Retinal pigment epithelial cell (primary cell): ENCODE results near the gene MAP3K8.

Source experiments
- DNase-seq: peaks from one replicate; pipeline ENCODE4 v3.0.0-alpha.2; 2010; ENCODE audit warnings: low read depth
- H3K4me3 ChIP-seq: 2 replicates; pipeline ENCODE4 v1.5.1; 2011; ENCODE audit warnings: mild to moderate bottlenecking, low read length, control low read depth, moderate library complexity
- TF ChIP-seq, protein P1 (sequence below): conservative IDR thresholded peaks from 2 replicates; pipeline ENCODE4 v1.5.1; 2011; ENCODE audit warnings: low read depth, low read length, control low read depth, inconsistent platforms

Gene MAP3K8

GRCh38 chr10:30411263-30411662, 22.7 kb upstream of the MAP3K8 start:
- no peak for DNase-seq
- TF ChIP-seq, protein P1, sequence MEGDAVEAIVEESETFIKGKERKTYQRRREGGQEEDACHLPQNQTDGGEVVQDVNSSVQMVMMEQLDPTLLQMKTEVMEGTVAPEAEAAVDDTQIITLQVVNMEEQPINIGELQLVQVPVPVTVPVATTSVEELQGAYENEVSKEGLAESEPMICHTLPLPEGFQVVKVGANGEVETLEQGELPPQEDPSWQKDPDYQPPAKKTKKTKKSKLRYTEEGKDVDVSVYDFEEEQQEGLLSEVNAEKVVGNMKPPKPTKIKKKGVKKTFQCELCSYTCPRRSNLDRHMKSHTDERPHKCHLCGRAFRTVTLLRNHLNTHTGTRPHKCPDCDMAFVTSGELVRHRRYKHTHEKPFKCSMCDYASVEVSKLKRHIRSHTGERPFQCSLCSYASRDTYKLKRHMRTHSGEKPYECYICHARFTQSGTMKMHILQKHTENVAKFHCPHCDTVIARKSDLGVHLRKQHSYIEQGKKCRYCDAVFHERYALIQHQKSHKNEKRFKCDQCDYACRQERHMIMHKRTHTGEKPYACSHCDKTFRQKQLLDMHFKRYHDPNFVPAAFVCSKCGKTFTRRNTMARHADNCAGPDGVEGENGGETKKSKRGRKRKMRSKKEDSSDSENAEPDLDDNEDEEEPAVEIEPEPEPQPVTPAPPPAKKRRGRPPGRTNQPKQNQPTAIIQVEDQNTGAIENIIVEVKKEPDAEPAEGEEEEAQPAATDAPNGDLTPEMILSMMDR, result no peak
- H3K4me3 ChIP-seq, result no peak overlapping the region

DNA sequence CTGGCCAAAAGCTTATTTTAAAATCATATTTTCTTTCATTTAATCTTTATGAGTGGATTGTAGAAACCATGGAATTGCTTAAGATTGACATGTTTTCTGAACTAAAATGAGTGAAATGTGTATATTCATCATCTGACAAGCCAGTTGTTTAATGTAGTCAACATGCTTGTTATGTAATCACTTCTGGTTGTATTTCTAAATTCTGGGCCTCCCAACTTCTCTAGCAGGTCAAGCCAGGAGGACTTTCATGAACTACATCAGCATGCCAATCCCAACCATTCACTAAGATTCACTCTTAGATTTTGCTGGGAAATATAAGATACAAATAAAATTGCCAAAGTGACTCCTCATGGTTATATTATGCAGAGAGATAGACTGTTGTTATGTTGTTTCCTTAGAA, 21.1 kb upstream of the MAP3K8 start:
- TF ChIP-seq, protein P1, result no peak
- no peak overlapping the region for H3K4me3 ChIP-seq
- DNase-seq, result no peak

GRCh38 chr10:30413996-30414576, 19.9 kb upstream of the MAP3K8 start:
- TF ChIP-seq, protein P1, result peak; percentile 84
- no peak overlapping the region for H3K4me3 ChIP-seq
- no peak for DNase-seq

DNA sequence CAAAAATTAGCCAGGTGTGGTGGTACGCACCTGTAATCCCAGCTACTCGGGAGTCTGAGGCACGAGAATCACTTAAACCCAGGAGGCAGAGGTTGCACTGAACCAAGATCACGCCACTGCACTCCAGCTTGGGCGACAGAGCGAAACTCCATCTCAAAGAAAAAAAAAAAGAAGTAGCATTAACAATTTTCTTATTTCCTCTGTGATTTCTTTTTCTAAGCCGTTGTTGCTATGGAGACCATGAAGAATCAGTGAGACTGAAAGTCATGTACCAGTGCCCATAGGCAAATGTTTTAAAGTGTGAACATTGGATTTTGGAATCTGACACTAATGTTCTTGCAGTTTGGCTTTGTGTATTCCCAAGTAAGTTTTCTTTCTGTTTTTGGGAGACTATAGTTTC, 18.4 kb upstream of the MAP3K8 start:
- TF ChIP-seq, protein P1, result no peak
- DNase-seq, result no peak

GRCh38 chr10:30417301-30417700, 16.7 kb upstream of the MAP3K8 start:
- no peak for DNase-seq
- TF ChIP-seq, protein P1, result no peak

More for the DNA sequence above, 18.4 kb upstream of the MAP3K8 start:
- no peak overlapping the region for H3K4me3 ChIP-seq

DNA sequence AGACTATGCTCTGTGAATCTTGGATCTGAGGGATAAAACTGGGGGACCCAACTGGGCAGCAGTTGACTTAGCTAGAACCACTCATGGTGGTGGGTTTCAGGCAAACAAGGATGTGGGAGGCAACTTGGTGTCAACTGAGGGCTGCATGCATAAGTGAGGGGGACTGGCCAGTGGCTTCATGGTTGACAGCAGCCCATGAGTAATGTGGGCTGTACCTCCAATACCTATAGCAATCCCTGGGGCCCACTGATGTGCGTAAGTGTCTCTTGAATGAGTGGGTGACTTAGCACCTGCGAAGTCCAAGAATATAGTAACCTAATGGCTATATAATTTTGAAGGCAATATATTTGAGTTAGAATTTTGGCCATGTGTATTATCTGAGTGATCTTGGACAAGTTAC, 13.7 kb upstream of the MAP3K8 start:
- DNase-seq, result no peak
- TF ChIP-seq, protein P1, result no peak
- no peak overlapping the region for H3K4me3 ChIP-seq

More at GRCh38 chr10:30417301-30417700, 16.7 kb upstream of the MAP3K8 start:
- no peak overlapping the region for H3K4me3 ChIP-seq

DNA sequence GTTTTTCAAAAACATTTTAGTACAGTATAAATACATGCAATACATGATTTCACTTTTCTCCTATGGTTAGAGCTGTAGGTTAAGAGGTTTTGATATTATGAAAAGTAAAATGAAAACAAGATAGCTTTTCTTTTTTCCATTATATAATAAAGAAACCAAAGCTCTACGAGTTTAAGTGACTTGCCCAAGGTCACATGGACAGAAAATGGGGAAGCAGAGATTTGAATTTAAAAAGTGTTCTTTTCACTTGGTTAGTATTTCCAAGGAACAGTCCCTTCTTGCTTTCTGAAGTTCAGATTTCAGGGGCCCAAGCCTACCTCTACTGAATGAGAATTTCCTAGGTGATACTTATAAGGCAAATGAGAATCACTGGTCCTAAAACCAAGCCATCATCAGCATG, 13.2 kb upstream of the MAP3K8 start:
- H3K4me3 ChIP-seq, result no peak overlapping the region
- TF ChIP-seq, protein P1, result no peak
- DNase-seq, result no peak
